ENCODE results near the gene C1GALT1C1L. TPM values are rescaled to one million over a fixed set of nuclear protein-coding genes. Genes with fewer than 3 reads are reported as not detected.

C1GALT1C1L gene
- total RNA-seq, 1 experiment from 2014 or later, result not detected

- ChIA-PET POLR2A (ENCODE audit: unreplicated experiment) (interaction anchor here (0.7 kb wide), 1 partner anchor 41 kb away, joined by 3 read pairs; no protein-coding TSS in a partner anchor), CTCF (no interaction called here)
- Histone ChIP-seq H3K9ac (ENCODE audit: low read length) (no peak overlapping the region), H2AFZ (ENCODE audit: low read length) (no peak overlapping the region), H3K27me3 (ENCODE audit: low read length) (no peaks in the 10 kb centered on the region), H3K36me3 (ENCODE audit: low read depth, low read length) (no peaks in the 10 kb centered on the region), H3K4me3 (ENCODE audit: low read length) (no peak overlapping the region), H3K9me3 (ENCODE audit: low read length) (no peaks in the 10 kb centered on the region), H3K4me1 (ENCODE audit: insufficient read depth, low read length) (peaks cover 21% of the 10 kb centered on the region), H4K20me1 (ENCODE audit: low read length) (no peaks in the 10 kb centered on the region), H3F3A (ENCODE audit: low read length, unreplicated experiment) (no peaks in the 10 kb centered on the region), H3K4me2 (ENCODE audit: low read length) (no peak overlapping the region), H3K9me2 (replicated peaks; ENCODE audit: low read length) (no peaks in the 10 kb centered on the region), H3K79me2 (ENCODE audit: low read length) (no peaks in the 10 kb centered on the region), H3K27ac (ENCODE audit: low read length) (no peak overlapping the region)
- TF ChIP-seq EZH2 (IDR thresholded peaks at IDR 0.05; ENCODE audit: low read length, unreplicated experiment), result no peak
- TF ChIP-seq EZH2phosphoT487 (IDR thresholded peaks at IDR 0.05; ENCODE audit: borderline replicate concordance, low read length), result no peak
- TF ChIP-seq, protein P1, sequence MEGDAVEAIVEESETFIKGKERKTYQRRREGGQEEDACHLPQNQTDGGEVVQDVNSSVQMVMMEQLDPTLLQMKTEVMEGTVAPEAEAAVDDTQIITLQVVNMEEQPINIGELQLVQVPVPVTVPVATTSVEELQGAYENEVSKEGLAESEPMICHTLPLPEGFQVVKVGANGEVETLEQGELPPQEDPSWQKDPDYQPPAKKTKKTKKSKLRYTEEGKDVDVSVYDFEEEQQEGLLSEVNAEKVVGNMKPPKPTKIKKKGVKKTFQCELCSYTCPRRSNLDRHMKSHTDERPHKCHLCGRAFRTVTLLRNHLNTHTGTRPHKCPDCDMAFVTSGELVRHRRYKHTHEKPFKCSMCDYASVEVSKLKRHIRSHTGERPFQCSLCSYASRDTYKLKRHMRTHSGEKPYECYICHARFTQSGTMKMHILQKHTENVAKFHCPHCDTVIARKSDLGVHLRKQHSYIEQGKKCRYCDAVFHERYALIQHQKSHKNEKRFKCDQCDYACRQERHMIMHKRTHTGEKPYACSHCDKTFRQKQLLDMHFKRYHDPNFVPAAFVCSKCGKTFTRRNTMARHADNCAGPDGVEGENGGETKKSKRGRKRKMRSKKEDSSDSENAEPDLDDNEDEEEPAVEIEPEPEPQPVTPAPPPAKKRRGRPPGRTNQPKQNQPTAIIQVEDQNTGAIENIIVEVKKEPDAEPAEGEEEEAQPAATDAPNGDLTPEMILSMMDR (conservative IDR thresholded peaks at IDR 0.05; ENCODE audit: low read depth, low read length), result no peak
- intact Hi-C loops (cut with micrococcal nuclease), result loop anchor here (2.0 kb wide), 1 partner anchor 81 kb away; no protein-coding TSS in a partner anchor
- no TSS peak for BruUV-seq (replicated peaks)
- no peak for DNase-seq
- ATAC-seq, result peak; percentile 23; the same call in 1 of the 2 replicates
Observed at GRCh38 chr2:43715300-43716098, 39.3 kb upstream of the C1GALT1C1L start.

GRCh38 chr2:43714164-43714563, 37.9 kb upstream of the C1GALT1C1L start:
- peak; percentile 51 for DNase-seq
- Histone ChIP-seq H3K4me1 (ENCODE audit: insufficient read depth, low read length) (peaks cover 26% of the 10 kb centered on the region), H3K4me2 (ENCODE audit: low read length) (peak overlapping the region; percentile 33), H3K27me3 (ENCODE audit: low read length) (no peaks in the 10 kb centered on the region), H4K20me1 (ENCODE audit: low read length) (no peaks in the 10 kb centered on the region), H3K9me3 (ENCODE audit: low read length) (no peaks in the 10 kb centered on the region), H2AFZ (ENCODE audit: low read length) (no peak overlapping the region; the same call in 1 of the 2 replicates), H3F3A (ENCODE audit: low read length, unreplicated experiment) (no peaks in the 10 kb centered on the region), H3K36me3 (ENCODE audit: low read depth, low read length) (no peaks in the 10 kb centered on the region), H3K9me2 (replicated peaks; ENCODE audit: low read length) (no peaks in the 10 kb centered on the region), H3K9ac (ENCODE audit: low read length) (peak overlapping the region; percentile 27; the same call in 1 of the 2 replicates), H3K27ac (ENCODE audit: low read length) (peak overlapping the region; percentile 58), H3K4me3 (ENCODE audit: low read length) (no peak overlapping the region), H3K79me2 (ENCODE audit: low read length) (no peaks in the 10 kb centered on the region)
- peak; percentile 90 for ATAC-seq
- TF ChIP-seq, protein P1 (conservative IDR thresholded peaks at IDR 0.05; ENCODE audit: low read depth, low read length), result no peak
- no peak for TF ChIP-seq EZH2phosphoT487 (IDR thresholded peaks at IDR 0.05; ENCODE audit: borderline replicate concordance, low read length)
- TF ChIP-seq EZH2 (IDR thresholded peaks at IDR 0.05; ENCODE audit: low read length, unreplicated experiment), result no peak
- POLR2A ChIA-PET (ENCODE audit: unreplicated experiment), result no interaction called here
- CTCF ChIA-PET, result interaction anchor here (0.6 kb wide), 1 partner anchor 10 kb away, joined by 4 read pairs; no protein-coding TSS in a partner anchor
- BruUV-seq (replicated peaks), result no TSS peak
- intact Hi-C loops (cut with micrococcal nuclease), result loop anchor here (2.0 kb wide), 1 partner anchor 79 kb away; no protein-coding TSS in a partner anchor

GRCh38 chr2:43710866-43711265, 34.6 kb upstream of the C1GALT1C1L start:
- ChIA-PET CTCF (no interaction called here), POLR2A (ENCODE audit: unreplicated experiment) (no interaction called here)
- ATAC-seq (no peak), DNase-seq (no peak)
- no peaks in the 10 kb centered on the region for H3K9me2 ChIP-seq (replicated peaks; ENCODE audit: low read length)
- peaks cover 57% of the 10 kb centered on the region for H3K4me1 ChIP-seq (ENCODE audit: insufficient read depth, low read length)
- H3K27me3 ChIP-seq (ENCODE audit: low read length), result no peaks in the 10 kb centered on the region
- H3K4me2 ChIP-seq (ENCODE audit: low read length), result no peak overlapping the region
- intact Hi-C loops (cut with micrococcal nuclease), result no loop called here
- no peaks in the 10 kb centered on the region for H3K9me3 ChIP-seq (ENCODE audit: low read length)
- TF ChIP-seq, protein P1 (conservative IDR thresholded peaks at IDR 0.05; ENCODE audit: low read depth, low read length), result no peak
- no peak for TF ChIP-seq EZH2 (IDR thresholded peaks at IDR 0.05; ENCODE audit: low read length, unreplicated experiment)
- no peak for TF ChIP-seq EZH2phosphoT487 (IDR thresholded peaks at IDR 0.05; ENCODE audit: borderline replicate concordance, low read length)
- peaks cover 5% of the 10 kb centered on the region for H3F3A ChIP-seq (ENCODE audit: low read length, unreplicated experiment)
- H4K20me1 ChIP-seq (ENCODE audit: low read length), result no peaks in the 10 kb centered on the region
- H3K27ac ChIP-seq (ENCODE audit: low read length), result no peak overlapping the region
- no TSS peak for BruUV-seq (replicated peaks)
- H2AFZ ChIP-seq (ENCODE audit: low read length), result no peak overlapping the region
- no peaks in the 10 kb centered on the region for H3K79me2 ChIP-seq (ENCODE audit: low read length)
- no peaks in the 10 kb centered on the region for H3K36me3 ChIP-seq (ENCODE audit: low read depth, low read length)
- no peak overlapping the region for H3K4me3 ChIP-seq (ENCODE audit: low read length)
- H3K9ac ChIP-seq (ENCODE audit: low read length), result no peak overlapping the region

All from PC-3 (cell line).